Small intestine (tissue), 7 donors: ENCODE measurements around the gene TMEM86A. TPM values are rescaled to one million over a fixed set of nuclear protein-coding genes. Genes with fewer than 3 reads are reported as not detected.
A peak's percentile ranks its signal among the peaks of the same experiment; 100 is the strongest.

ENCODE experiments used
- DNase-seq, 2 donors: peaks; one replicate each; pipeline versions ENCODE4 v3.0.0 to v3.0.0-alpha.2; 2013
- FAIRE-seq: peaks from 2 replicates; lab custom pipeline; 2012; peaks lifted over from hg19 to GRCh38; lab: Jason Lieb, UNC
- H3K27ac ChIP-seq, 3 donors: one replicate each; pipeline ENCODE4 v1.5.1; 2013; ENCODE audit warnings: low read length in 2 of 3, mild to moderate bottlenecking in 2 of 3, control low read depth in 1 of 3, inconsistent platforms in 1 of 3, low read depth in 1 of 3, moderate library complexity in 1 of 3
- H3K27me3 ChIP-seq, 3 donors: one replicate each; pipeline ENCODE4 v1.6.1; 2013; ENCODE audit warnings: low read length in 3 of 3, inconsistent platforms in 1 of 3; ENCODE audit not compliant: control insufficient read depth in 3 of 3, insufficient read depth in 3 of 3
- H3K36me3 ChIP-seq, 3 donors: one replicate each; pipeline ENCODE4 v1.6.1; 2013; ENCODE audit warnings: low read length in 3 of 3, inconsistent platforms in 1 of 3, low read depth in 1 of 3, mild to moderate bottlenecking in 1 of 3, moderate library complexity in 1 of 3; ENCODE audit not compliant: control insufficient read depth in 3 of 3, insufficient read depth in 2 of 3
- H3K4me1 ChIP-seq, 3 donors: one replicate each; pipeline ENCODE4 v1.6.1; 2013; ENCODE audit warnings: low read length in 2 of 3, inconsistent platforms in 1 of 3, low read depth in 1 of 3, mild to moderate bottlenecking in 1 of 3, moderate library complexity in 1 of 3; ENCODE audit not compliant: control insufficient read depth in 3 of 3, insufficient read depth in 2 of 3
- H3K4me3 ChIP-seq, 3 donors: one replicate each; pipeline ENCODE4 v1.5.1; 2013; ENCODE audit warnings: low read length in 3 of 3, control low read depth in 1 of 3, inconsistent platforms in 1 of 3, low read depth in 1 of 3, mild to moderate bottlenecking in 1 of 3, moderate library complexity in 1 of 3
- H3K9me3 ChIP-seq, 2 donors: one replicate each; pipeline ENCODE4 v1.6.1; 2013; ENCODE audit warnings: low read depth in 1 of 2, low read length in 1 of 2; ENCODE audit not compliant: control insufficient read depth in 2 of 2, insufficient read depth in 1 of 2
- WGBS, 3 donors: extraction: QIAGEN DNeasy Blood & Tissue Kit; methylation state at CpG; one replicate each; pipeline ENCODE4 v1.1.7; 2013; 5-methylcytosine and 5-hydroxymethylcytosine counted together
- polyA plus RNA-seq, 4 donors: library from polyadenylated mRNA; stranded (reverse) in 3 of 4; unstranded in 1 of 4; fragments of 200-250 nt in 3 of 4; fragments of 120-200 nt in 1 of 4; gene quantifications; one replicate each; pipeline versions ENCODE4 v1.2.1 to v1.2.3, GENCODE V29; 2013
- donor health status: healthy with polysubstance abuse.
- donor health status: control.
- donor health status: control.
- donor health status: Bipolar disorder and iron deficiency.
- donor health status: healthy.

TMEM86A gene
- polyA plus RNA-seq, 4 donors = 0.22 to 1.6 (median 1.1) TPM

- WGBS, 3 donors = 66 to 69% (median 67%) methylated on average over 9 of the region's 9 CpGs
- Histone ChIP-seq H3K27ac (no peak overlapping the region), H3K4me1 (no peaks in the 10 kb centered on the region), H3K27me3 (peaks cover 0 to 11% (median 0%) of the 10 kb centered on the region in 3 donors), H3K36me3 (no peaks in the 10 kb centered on the region), H3K9me3 (no peaks in the 10 kb centered on the region), H3K4me3 (no peak overlapping the region)
- FAIRE-seq = no peak
- DNase-seq = no peak
Observed at GRCh38 chr11:18692941-18693760, 5.4 kb upstream of the TMEM86A start.

GRCh38 chr11:18696638-18697225 lies 1.8 kb upstream of the TMEM86A start:
- Histone ChIP-seq H3K27me3 (peaks cover 0 to 30% (median 0%) of the 10 kb centered on the region in 3 donors), H3K4me3 (no peak overlapping the region), H3K9me3 (no peaks in the 10 kb centered on the region), H3K36me3 (peaks cover 0 to 7% (median 0%) of the 10 kb centered on the region in 3 donors), H3K4me1 (no peaks in the 10 kb centered on the region), H3K27ac (no peak overlapping the region)
- FAIRE-seq (no peak), DNase-seq (no peak)
- WGBS, 3 donors = 80 to 90% (median 86%) methylated on average over 2 of the region's 2 CpGs

- peaks cover 0 to 30% (median 0%) of the 10 kb centered on the region in 3 donors for H3K27me3 ChIP-seq
- no peak for FAIRE-seq
- no peaks in the 10 kb centered on the region for H3K9me3 ChIP-seq
- no peaks in the 10 kb centered on the region for H3K4me1 ChIP-seq
- no peak overlapping the region for H3K4me3 ChIP-seq
- H3K36me3 ChIP-seq = peaks cover 0 to 8% (median 0%) of the 10 kb centered on the region in 3 donors
- no peak for DNase-seq
- 89 to 96% (median 90%) methylated on average over 4 of the region's 4 CpGs for WGBS, 3 donors
- H3K27ac ChIP-seq = no peak overlapping the region
Observed at GRCh38 chr11:18697576-18697975, 1.0 kb upstream of the TMEM86A start.

- Histone ChIP-seq H3K4me1 (no peaks in the 10 kb centered on the region), H3K27ac (peak overlapping the region in 1 of 3 donors; percentile 72), H3K4me3 (peak overlapping the region; percentile 42 to 84 (median 69)), H3K9me3 (no peaks in the 10 kb centered on the region), H3K27me3 (peaks cover 0 to 30% (median 0%) of the 10 kb centered on the region in 3 donors), H3K36me3 (peaks cover 0 to 8% (median 0%) of the 10 kb centered on the region in 3 donors)
- FAIRE-seq = no peak
- no peak for DNase-seq
- WGBS, 3 donors = 11 to 15% (median 13%) methylated on average over 7 to 9 of the region's 9 CpGs
Observed at GRCh38 chr11:18699269-18699596, 654 bp downstream of the TMEM86A start.

- DNase-seq (peak in 1 of 2 donors; percentile 9), FAIRE-seq (no peak)
- H3K9me3 ChIP-seq = no peaks in the 10 kb centered on the region
- H3K27me3 ChIP-seq = peaks cover 0 to 30% (median 0%) of the 10 kb centered on the region in 3 donors
- 56 to 65% (median 56%) methylated on average over 3 of the region's 3 CpGs for WGBS, 3 donors
- no peak overlapping the region for H3K4me3 ChIP-seq
- peaks cover 0 to 8% (median 0%) of the 10 kb centered on the region in 3 donors for H3K36me3 ChIP-seq
- H3K4me1 ChIP-seq = no peaks in the 10 kb centered on the region
- H3K27ac ChIP-seq = peak overlapping the region in 1 of 3 donors; percentile 72
Observed at GRCh38 chr11:18699848-18700261, 1.3 kb downstream of the TMEM86A start.

GRCh38 chr11:18700375-18700774 lies 1.8 kb downstream of the TMEM86A start:
- Histone ChIP-seq H3K4me3 (no peak overlapping the region), H3K9me3 (no peaks in the 10 kb centered on the region), H3K27ac (no peak overlapping the region), H3K36me3 (peaks cover 0 to 8% (median 0%) of the 10 kb centered on the region in 3 donors), H3K27me3 (peaks cover 0 to 30% (median 0%) of the 10 kb centered on the region in 3 donors), H3K4me1 (peaks cover 0 to 4% (median 2%) of the 10 kb centered on the region in 3 donors)
- peak in 1 of 2 donors; percentile 10 for DNase-seq
- FAIRE-seq = no peak
- 8 to 27% (median 17%) methylated on average over 1 of the region's 1 CpG for WGBS, 3 donors

- Histone ChIP-seq H3K36me3 (peaks cover 0 to 8% (median 0%) of the 10 kb centered on the region in 3 donors), H3K27ac (no peak overlapping the region), H3K27me3 (peaks cover 0 to 30% (median 0%) of the 10 kb centered on the region in 3 donors), H3K4me1 (peaks cover 0 to 9% (median 4%) of the 10 kb centered on the region in 3 donors), H3K4me3 (no peak overlapping the region), H3K9me3 (no peaks in the 10 kb centered on the region)
- DNase-seq (no peak), FAIRE-seq (no peak)
- WGBS, 3 donors = 81 to 91% (median 91%) methylated on average over 7 of the region's 7 CpGs
Observed at GRCh38 chr11:18700872-18701271, 2.3 kb downstream of the TMEM86A start.

GRCh38 chr11:18701614-18702216 lies 3.1 kb downstream of the TMEM86A start:
- no peaks in the 10 kb centered on the region for H3K9me3 ChIP-seq
- peaks cover 0 to 9% (median 4%) of the 10 kb centered on the region in 3 donors for H3K4me1 ChIP-seq
- H3K36me3 ChIP-seq = peaks cover 0 to 8% (median 0%) of the 10 kb centered on the region in 3 donors
- DNase-seq (no peak), FAIRE-seq (no peak)
- WGBS, 3 donors = 90 to 94% (median 91%) methylated on average over 17 of the region's 17 CpGs
- H3K27me3 ChIP-seq = peaks cover 0 to 30% (median 0%) of the 10 kb centered on the region in 3 donors
- no peak overlapping the region for H3K27ac ChIP-seq
- no peak overlapping the region for H3K4me3 ChIP-seq
